ENCODE data around the gene STMP1.

- no peak for TF ChIP-seq CTCF (IDR thresholded peaks at IDR 0.05)
- TF ChIP-seq POLR2AphosphoS5 (IDR thresholded peaks at IDR 0.05), result no peak
- TF ChIP-seq POLR2A (IDR thresholded peaks at IDR 0.05), result no peak
Observed at GRCh38 chr7:135647755-135648154, 14.6 kb upstream of the STMP1 start.

Measured in sigmoid colon (tissue), 4 donors.